HG03097 (cell line): ENCODE measurements around the gene PIGS.
"Not testable (repeated sequence)": the region's sequence is repeated elsewhere in the genome, so short reads cannot be mapped to it uniquely, and the experiment has no call there.

Experiments
- ATAC-seq: cut with Tn5 transposase; IDR thresholded peaks from one replicate; pipeline ENCODE4 v1.9.1; 2021; ENCODE audit not compliant: unreplicated experiment, low FRiP score

The PIGS gene

GRCh38 chr17:28579526-28579925 is 8.2 kb upstream of the PIGS start:
- ATAC-seq, result no peak

GRCh38 chr17:28578246-28579195 is 7.2 kb upstream of the PIGS start:
- ATAC-seq, result no peak

- ATAC-seq, result no peak
These were observed 6.1 kb upstream of the PIGS start for GRCh38 chr17:28577466-28577824.

GRCh38 chr17:28576758-28577465 is 5.6 kb upstream of the PIGS start, which contains the start of gene ALDOC:
ALDOC (minus strand) TSS chr17:28576895; CDS start chr17:28575532, 1,363 bp downstream.
- ATAC-seq, result peak; percentile 69

- not testable (repeated sequence) for ATAC-seq
These were observed 4.7 kb upstream of the PIGS start for GRCh38 chr17:28576016-28576415.

- ATAC-seq, result no peak
These were observed 3.9 kb upstream of the PIGS start for GRCh38 chr17:28575126-28575795.

- ATAC-seq, result no peak
These were observed 3.2 kb upstream of the PIGS start for GRCh38 chr17:28574526-28574925.

GRCh38 chr17:28573966-28574480 is 2.7 kb upstream of the PIGS start:
- no peak for ATAC-seq

GRCh38 chr17:28573521-28573920 is 2.2 kb upstream of the PIGS start:
- no peak for ATAC-seq

- no peak for ATAC-seq
These were observed 1.7 kb upstream of the PIGS start for GRCh38 chr17:28573040-28573380.

- no peak for ATAC-seq
These were observed 1.1 kb upstream of the PIGS start for GRCh38 chr17:28572259-28573039.

- no peak for ATAC-seq
These were observed 486 bp downstream of the PIGS start for GRCh38 chr17:28570716-28571360.

- ATAC-seq, result no peak
These were observed 1.9 kb downstream of the PIGS start for GRCh38 chr17:28569446-28569845.

GRCh38 chr17:28567604-28568003 is 3.7 kb downstream of the PIGS start:
- no peak for ATAC-seq

GRCh38 chr17:28563475-28563874 is 7.8 kb downstream of the PIGS start:
- ATAC-seq, result no peak

GRCh38 chr17:28555022-28555421 is 16.3 kb downstream of the PIGS start:
- no peak for ATAC-seq

- no peak for ATAC-seq
These were observed 16.8 kb downstream of the PIGS start for GRCh38 chr17:28554565-28554964.

GRCh38 chr17:28553000-28553505 is 18.3 kb downstream of the PIGS start:
- no peak for ATAC-seq

GRCh38 chr17:28552176-28552999 is 18.9 kb downstream of the PIGS start, which contains the start of gene UNC119:
UNC119 (minus strand) TSS chr17:28552624; CDS start chr17:28552557, 67 bp downstream.
- peak; percentile 40 for ATAC-seq
